G401.6 (cell line): Measurements from ENCODE around the gene SLC10A7.

Experiments used
- FAIRE-seq: peaks from 2 replicates; lab custom pipeline; 2012; peaks lifted over from hg19 to GRCh38; lab: Jason Lieb, UNC

The SLC10A7 gene

DNA sequence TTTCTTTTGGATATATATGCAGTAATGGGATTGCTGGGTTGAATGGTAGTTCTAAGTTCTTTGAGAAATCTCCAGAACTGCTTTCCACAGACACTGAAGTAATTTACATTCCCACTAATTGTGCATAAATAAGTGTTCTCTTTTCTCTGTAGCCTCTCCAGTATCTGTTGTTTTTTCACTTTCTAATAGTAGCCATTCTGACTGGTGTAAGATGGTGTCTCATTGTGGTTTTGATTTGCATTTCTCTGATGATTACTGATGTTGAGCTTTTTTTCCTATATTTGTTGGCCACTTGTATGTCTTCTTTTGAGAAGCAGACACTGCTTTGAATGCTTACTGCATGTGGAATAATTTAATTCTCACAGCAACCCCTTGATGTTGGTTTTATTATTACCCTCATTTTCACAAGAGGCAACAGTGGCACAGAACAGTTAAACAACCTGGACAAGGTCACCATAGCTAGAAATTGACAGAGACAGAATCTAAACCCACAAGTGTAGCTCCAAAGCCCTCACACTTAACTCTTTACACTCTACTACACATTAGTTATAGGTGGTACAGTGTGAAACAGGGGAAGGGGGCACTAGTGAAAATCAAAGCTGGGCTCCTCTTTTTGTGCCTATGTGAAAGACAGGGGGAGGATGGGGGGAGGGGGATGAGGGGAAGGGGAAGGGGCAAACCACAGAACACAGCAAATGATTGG is 211.3 kb downstream of the SLC10A7 start:
- no peak for FAIRE-seq

DNA sequence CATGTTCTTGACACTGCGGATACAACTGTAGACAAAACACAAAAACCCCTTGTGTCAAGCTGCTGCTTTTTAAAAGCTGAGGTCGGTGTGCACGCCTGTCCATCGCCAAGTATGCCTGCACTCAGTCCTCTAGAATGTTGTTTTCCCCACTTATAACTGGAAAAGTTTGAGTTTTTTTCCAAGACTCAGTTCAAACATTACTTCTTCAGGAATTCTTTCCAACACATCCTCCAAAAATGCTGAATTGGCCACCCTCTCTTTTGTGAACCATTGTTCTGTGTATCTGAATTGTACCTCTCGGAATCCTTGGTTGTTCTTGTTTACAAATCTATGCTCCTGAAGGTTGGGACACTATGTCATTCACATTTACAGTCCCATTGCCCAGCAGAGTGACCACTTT is 212.8 kb downstream of the SLC10A7 start:
- FAIRE-seq, result no peak

DNA sequence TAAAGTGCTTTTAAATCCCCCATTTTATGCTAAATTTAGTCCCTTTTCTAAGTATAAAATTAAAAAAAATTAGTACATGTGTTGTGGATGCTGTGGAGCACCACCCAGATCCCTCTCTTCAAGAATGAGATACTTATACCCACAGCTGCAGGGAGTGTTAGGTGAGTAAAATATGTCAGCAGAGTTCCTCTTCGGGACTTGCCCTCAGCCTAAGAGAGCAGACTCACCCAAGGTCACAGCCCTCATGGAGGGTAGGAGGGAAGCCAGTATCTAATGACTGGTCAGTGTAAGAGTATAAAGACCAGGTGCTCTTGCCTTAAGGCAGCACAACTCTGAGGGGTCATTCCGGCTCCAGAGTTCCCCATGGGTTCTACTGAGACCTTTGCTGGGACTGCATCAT is 218.9 kb downstream of the SLC10A7 start:
- FAIRE-seq, result no peak

DNA sequence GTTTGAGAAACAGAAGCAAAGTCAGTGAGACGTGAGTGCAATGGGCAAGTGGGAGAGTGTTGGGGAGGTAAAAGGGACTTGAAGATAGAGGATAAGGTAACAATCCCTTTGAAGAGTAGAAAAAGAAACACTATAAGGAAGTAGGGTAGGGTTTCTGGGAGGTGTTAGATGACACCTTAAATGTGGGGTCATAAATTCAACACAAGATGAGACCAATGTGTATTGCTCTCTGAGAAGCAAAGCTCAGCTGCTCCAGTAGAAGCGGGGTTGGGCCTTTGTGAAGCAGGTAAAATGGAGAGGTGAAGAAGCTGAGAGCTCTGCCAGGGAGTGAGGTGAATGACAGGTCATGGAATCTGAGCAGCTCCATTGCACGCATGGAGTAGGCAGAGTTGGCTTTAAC is 222.1 kb downstream of the SLC10A7 start:
- no peak for FAIRE-seq

DNA sequence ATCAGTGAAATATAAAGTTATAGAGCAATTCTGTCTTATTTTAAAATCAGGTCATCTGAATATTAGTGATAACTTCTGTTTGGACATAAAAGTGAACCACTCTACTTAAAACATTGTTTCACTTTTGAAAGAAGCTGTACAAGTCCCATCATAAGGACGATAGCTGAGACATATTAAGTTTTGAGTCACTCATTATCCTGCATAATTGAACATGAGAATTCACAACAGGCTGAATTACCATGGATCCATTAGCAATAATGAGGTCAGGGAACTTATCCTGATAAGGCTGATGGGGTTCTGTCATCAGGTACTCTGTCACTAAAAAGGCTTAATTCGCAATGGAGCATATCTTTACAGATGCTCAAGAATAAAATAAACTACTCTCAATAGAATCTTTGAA is 227.0 kb downstream of the SLC10A7 start:
- no peak for FAIRE-seq

DNA sequence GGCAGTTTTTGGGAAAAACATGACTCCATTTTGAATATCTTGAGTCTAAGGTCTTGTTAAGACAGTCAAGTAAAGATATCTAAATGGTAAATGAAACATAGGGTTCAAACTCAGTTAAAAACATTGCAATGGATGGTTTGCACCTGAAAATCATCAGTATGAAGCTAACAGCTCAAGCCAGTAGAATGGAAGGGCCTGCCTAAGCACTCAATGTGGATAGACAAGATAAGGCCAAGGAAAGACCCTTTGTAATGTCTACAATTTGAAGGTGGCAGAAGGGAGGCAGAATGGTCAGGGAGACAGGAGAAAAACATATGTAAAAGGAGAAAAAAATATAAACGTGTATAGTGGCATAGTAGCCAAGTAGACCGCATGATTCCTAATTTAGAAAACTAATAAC is 229.2 kb downstream of the SLC10A7 start:
- FAIRE-seq, result no peak

DNA sequence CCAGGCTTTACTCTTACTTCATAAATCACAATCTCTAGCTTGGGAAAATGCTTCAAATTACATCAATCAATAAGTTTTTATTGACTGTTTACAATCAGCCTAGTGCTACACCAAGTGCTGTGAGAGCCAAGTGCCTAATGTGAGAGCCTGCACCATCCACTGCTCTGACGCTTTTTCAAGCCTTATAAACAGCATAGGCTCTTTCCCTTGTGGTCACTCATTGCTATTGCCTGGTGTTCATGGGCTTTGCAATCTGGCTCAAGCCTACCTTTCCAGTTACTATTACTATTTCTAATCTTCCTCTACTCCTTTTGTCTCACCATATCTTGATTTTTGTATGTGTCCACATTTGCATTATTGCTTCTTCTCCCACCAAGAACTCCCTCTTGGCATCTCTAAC is 230.4 kb downstream of the SLC10A7 start:
- no peak for FAIRE-seq

DNA sequence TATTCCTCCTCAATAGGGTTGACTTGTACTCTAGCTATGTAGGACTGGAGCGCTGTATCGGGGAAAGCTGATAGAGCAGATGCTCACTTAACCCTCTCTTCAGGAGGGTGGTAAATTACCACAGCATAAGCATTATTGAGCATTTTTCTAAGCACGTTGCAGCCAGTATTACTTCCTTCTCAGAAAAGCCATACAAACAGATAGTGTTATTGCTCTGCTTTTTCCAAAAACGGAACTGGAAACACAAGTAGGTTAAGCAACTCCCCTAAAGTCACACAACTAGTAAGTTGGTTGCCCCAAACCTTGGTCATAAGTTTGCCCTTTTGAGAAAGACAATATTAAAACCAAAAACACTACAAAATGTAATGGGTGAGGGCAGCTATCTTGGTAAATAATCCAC is 233.5 kb downstream of the SLC10A7 start:
- no peak for FAIRE-seq

DNA sequence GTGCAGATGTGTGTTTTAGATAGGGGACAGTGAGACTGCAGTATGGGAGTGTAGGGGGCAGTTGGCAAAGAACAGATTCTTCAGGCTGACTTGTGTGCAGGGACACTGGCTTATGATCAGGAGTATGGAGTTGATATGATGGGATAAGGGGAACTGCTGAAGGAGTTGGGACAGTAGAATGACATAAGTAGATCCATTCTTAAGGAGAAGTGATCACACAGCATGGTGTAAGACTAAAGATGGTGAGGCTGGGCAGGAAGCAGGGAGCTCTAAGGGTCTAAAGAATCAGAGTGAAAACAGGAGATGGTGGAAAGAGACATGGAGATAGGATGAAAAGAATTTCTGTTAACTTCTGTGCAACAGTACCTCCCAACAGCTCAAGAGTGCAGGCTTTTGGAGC is 236.7 kb downstream of the SLC10A7 start:
- no peak for FAIRE-seq

DNA sequence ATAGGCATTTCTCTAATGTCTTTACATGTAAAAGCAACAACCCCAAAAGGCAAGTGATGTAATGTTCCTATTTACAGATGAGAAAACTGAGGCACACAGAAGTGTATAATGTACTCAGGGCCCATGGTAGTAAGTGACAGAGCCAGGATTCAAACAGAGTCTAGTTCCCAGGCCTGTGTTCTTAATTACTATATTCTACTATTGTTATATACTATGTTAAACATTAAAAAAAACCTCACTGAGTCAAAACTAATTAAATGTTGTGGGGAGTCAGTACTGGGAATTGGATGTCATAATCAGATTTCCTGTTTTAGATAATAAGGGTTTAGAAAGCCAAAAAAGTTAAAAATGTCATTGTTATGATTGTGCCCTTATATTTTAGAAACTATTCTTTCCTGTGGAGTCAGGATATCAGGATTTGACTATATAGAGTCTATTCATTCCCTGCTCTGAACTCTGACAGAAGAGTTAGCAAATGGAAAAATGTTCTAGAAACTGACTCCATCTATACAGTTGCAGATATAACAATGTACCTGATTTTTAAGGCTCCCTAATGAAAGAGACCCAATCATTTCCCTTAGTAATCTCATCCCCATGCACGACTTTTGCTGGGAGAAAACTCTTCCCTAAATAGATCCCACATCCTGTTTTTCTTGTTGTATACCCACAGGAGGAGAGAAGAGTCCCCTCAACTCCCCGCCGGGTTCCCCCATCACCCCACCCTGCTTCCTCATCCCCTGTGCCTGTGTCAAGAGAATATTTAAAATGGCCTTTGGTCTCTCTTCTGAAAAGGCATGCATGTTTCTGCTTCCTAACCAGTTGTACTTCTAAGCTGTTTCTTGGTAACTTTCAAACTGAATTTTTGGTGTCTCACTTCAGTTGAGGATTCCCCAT is 237.7 kb downstream of the SLC10A7 start:
- FAIRE-seq, result no peak

DNA sequence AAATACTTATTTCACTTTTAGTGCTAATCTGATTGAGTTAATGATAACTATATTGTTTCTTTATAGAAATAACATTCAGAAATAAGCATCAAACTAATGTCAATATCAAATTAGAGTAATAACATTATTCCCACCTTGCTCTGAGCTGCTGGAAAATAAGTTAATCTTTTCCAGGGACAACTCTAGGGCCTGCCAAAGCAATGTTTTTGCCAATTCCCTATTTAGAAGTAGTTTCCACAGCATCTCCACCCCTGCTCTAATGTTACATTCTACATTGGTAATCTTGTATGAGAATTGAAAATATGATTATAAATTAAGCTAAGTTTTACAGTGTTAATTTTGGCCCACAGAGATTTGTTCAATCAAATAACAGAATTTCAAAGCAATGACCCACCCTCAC is 239.1 kb downstream of the SLC10A7 start:
- no peak for FAIRE-seq

DNA sequence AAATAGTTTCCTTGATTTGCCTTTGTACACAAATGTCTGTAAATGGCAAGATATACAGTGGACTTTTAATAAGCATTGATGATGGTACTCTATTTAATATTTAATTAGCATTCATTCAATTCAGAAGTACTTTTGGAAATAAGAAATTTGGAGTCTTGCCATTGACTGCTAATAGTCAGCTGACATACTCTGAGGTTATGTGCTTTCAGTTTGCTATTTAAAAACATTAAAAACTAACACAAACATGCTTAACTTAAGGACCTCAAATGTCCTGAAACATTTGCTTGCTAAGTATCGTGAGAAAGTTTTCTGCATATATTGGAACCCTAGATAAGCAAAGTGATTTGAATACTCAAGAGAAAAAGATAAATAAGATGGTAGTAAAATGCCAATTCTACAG is 242.8 kb downstream of the SLC10A7 start:
- FAIRE-seq, result no peak

DNA sequence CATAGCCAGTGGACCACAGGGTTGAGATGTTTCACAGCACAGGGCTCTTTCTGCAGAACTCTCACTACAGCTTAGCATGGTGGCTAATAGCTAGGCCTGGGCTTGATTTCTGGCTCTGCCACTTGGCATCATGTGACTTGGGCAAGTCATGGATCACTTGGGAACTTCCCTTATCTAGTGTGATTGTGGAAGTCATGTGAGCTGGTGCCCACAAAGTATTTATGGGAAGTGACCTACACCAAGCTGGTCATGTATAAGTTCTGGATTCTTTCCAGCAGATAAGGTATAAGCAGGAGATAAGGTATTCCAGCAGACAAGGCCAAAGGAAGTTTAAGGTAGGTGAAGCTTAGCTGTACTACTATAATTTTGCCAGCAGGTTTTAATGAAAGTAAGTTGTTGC is 246.4 kb downstream of the SLC10A7 start:
- FAIRE-seq, result no peak

DNA sequence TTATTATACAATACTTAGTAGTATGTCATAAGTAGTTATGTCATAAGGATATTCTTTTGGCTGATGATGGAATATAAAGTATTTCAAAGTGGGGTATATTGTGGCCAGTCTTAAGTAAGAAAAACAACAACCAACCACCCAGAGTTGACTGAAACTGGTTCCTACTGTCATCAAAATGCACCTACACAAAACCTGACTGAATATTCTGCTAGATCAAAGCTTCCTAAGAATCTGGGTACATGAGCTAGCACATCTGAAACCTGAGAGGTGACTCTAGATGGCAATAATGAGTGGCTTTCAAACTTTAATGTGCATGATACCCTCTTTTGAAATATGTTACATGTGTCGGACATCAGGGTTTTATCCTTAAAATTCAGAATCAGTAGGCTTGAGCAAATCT is 247.0 kb downstream of the SLC10A7 start:
- FAIRE-seq, result no peak

DNA sequence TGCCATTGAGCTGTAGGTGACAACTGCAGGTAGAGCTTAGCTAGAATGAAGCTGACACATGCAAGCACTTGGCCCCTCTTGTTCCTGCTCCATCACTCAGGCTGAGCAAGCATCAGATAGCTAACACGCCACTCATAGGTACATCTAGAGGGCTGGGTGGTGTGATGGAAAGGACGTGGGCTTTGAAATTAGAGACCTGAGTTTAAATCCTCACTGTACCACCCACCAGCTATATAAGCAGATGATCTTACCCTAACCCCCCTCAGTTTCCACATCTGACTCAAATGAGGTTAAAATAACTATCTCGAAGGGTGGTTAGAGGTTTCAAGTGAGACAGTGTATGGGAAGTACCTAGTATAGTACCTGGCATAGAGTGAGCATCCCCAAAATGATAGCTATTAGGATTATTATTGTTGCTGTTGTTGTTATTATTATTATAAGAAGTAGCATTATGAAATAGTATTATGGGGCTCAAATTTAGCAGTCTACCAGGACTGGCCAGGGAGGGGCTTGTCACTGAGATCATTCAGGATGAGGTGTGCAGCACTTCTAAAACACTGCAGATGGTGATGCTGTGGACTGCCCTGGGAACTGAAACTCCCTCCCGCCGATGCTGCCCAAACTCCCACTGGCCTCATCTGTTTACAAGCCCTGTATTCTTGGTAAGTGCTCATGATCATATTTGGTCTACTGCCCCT is 248.4 kb downstream of the SLC10A7 start:
- no peak for FAIRE-seq

DNA sequence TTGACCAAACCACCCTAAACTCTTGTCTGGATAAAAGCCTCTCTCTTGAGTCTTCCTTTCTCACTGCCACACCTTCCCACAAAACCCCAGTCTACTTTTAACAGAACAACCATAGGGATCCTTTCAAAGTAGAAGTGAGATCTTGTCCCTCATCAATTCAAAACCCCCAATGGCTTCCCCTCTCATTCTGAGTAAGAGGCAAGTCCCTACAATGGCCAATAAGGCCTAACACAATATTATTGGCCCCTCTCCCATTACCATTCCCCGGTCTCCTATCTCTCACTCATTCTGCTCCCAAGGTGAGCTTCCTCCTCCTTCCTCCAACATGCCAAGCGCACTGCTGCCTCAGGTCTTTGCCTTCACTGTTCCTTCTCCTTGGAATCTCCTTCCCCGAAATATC is 250.3 kb downstream of the SLC10A7 start:
- FAIRE-seq, result no peak

DNA sequence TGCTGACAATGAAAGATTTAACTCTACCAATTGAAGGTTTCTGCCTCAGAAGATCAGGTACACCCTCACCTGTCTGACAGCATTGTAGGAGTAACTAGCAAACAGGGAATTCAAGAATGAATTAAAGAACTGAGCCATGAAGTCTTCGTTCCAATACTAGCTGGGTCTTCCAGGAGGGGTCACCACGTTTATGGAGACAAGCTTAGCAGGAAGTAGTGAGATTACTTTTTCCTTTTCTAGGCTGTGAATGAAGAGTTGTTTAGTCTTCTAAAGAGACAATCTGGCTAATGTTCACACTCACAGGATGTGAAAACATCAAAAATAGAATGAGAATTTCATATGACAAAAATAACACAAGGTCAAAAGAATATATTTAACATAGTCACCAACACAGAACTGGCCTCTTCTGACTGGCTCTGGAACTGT is 252.5 kb downstream of the SLC10A7 start:
- FAIRE-seq, result no peak

DNA sequence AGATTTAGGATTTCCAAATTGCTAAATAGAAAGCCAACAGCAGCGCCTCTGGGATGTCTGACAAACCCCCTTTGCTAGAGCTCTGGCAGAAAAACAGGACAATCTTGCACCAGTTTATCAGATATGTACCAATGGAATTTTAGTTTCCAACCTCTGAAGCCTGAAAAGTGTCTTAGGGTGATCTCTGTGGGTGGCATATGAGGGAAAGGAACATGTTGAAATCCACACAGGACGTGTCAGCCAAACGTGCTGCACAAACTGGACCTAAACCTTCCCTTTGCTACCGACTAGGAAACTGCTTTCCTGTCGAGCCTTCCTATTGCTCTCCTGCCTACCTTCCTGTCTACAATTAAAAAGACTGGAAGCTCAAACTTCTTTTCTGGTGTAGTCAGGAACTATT is 253.9 kb downstream of the SLC10A7 start:
- no peak for FAIRE-seq

DNA sequence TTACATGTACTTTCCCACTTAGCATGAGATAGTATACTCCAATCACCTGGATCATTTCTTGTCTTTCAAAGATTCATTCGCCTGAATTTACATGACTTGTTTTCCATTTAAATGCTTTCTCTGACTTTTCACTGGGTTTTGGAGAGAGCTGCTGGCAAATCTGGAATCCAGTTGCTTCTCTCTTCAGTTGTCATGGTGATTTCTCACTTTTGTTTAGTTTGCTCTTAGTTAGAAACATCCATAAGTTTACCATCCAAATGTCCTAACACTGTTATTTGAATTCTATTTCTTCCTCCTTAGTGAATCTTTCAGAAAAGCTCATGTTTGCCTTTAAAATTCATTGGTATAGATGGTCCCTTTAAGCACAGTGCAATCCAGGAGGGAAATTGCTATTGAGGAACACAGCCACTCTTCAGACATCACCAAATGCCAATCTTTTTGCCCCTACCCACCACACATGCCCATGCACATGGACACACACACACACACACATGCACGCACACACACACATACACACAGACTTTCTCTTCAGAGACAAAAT is 255.7 kb downstream of the SLC10A7 start:
- FAIRE-seq, result no peak

DNA sequence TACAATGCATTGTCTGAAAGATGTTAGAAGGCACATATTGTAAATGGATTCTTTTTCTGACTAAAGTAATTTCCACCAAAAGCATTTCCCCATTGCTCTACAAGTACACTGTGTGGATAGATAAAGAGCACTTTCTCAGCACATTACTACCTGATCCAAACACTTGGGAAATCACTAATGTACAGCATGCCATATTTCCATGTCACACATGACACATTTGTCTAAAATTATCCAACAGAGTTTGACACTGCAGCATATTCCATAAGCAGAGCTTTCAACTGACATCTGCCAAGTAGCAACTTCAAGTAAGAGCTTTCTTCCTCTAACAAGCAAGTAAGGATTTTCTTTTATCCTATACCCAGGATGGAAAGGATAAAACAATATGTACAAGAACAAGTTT is 257.9 kb downstream of the SLC10A7 start:
- FAIRE-seq, result no peak

DNA sequence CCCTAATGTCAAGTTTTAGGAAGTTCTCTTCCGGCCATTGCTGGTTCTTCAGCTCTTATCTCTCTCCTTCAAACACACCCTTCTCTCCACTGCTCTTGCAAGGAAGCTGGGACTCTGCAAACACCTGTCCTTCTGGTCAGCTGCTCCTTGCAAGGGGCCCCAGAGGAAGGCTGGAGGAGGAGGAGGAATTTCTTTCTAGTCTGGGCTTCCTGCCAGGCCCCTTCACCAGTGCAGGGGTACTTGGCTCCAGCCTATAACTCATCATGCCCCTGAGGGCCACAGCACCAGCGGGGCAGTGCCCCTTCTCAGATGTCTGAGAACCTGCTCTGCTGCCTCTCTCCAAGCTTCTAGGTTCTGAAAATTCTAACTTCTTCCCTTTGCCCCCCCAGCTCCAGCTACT is 260.7 kb downstream of the SLC10A7 start:
- FAIRE-seq, result no peak

DNA sequence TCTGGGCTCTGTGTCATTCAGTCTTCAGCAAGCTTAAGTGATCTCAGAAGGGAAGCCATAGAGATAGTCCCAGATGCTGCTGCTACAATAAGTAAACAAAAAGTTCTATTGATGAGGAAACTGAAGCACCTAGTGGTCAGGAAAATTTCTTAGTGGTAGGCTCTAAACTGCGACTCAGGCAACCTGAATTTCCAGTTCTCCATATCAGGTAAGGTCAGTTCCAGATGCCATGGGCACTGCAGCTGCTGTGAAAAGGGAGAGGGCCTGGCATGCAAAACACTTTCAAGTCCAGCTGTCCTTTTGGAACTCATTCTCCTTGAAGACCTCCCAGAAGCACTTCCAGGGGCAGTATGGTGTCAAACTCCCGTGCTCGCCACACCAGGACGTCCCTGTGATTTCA is 261.2 kb downstream of the SLC10A7 start:
- no peak for FAIRE-seq

DNA sequence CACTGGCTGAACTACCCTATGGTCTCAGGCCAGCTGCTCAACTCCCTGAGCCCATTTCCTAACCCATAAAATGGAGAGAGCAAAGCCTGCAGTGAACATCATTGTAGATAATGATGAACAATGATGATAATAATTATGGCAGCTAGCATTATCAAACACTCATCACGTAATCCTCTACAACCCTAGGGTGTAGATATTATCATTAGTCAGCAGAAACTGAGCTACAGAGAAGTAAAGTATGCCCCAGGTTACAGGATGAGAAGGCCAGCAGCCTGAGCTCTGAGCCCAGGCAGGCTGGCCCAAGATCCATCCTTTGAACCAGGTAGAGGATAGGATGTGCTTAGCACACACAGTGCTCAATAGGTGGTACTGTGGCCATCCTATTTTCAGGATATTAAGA is 264.2 kb downstream of the SLC10A7 start:
- no peak for FAIRE-seq
